Heart left ventricle (tissue), 16 donors: ENCODE results near the gene LRRC27. TPM values are rescaled to one million over a fixed set of nuclear protein-coding genes. Genes with fewer than 3 reads are reported as not detected.

ENCODE experiments used
- ATAC-seq, 4 donors: fragments of 200-7000 bp; cut with Tn5 transposase; one replicate each; pipeline ENCODE4 v1.9.1; 2020 to 2022; ENCODE audit warnings: moderate library complexity in 4 of 4, mild to moderate bottlenecking in 3 of 4, moderate number of reproducible peaks in 1 of 4
- DNase-seq, 5 donors: peaks; one replicate each; pipeline ENCODE4 v3.0.0-alpha.2; 2020
- H3K27ac ChIP-seq, 12 donors: fragments of 200-600 bp; sonication (generic) in 4 of 12; one replicate each; pipeline versions ENCODE4 v1.5.0 to v1.8.0; 2016 to 2022; ENCODE audit warnings: mild to moderate bottlenecking in 2 of 12
- H3K27me3 ChIP-seq, 9 donors: fragments of 200-600 bp; sonication (generic) in 2 of 9; one replicate each; pipeline versions ENCODE4 v1.5.1 to v1.8.0; 2016 to 2022; ENCODE audit warnings: mild to moderate bottlenecking in 3 of 9
- H3K36me3 ChIP-seq, 9 donors: fragments of 200-600 bp; sonication (generic) in 2 of 9; one replicate each; pipeline versions ENCODE4 v1.5.0 to v1.8.0; 2018 to 2022; ENCODE audit warnings: mild to moderate bottlenecking in 2 of 9
- H3K4me1 ChIP-seq, 12 donors: fragments of 200-600 bp; sonication (generic) in 4 of 12; one replicate each; pipeline versions ENCODE4 v1.5.0 to v1.8.0; 2016 to 2022; ENCODE audit warnings: mild to moderate bottlenecking in 3 of 12
- H3K4me3 ChIP-seq, 12 donors: fragments of 200-600 bp; sonication (generic) in 4 of 12; one replicate each; pipeline versions ENCODE4 v1.5.0 to v1.8.0; 2017 to 2022; ENCODE audit warnings: mild to moderate bottlenecking in 9 of 12, moderate library complexity in 4 of 12
- H3K9me3 ChIP-seq, 12 donors: fragments of 200-600 bp; sonication (generic) in 4 of 12; one replicate each; pipeline versions ENCODE4 v1.5.0 to v1.8.0; 2016 to 2022; ENCODE audit warnings: mild to moderate bottlenecking in 1 of 12
- POLR2A ChIP-seq, 2 donors: fragments of 450-650 bp; IDR thresholded peaks; one replicate each; pipeline ENCODE4 v1.6.1; 2017; ENCODE audit warnings: antibody characterized with exemption in 2 of 2, mild to moderate bottlenecking in 2 of 2, moderate library complexity in 2 of 2
- WGBS, 4 donors: extraction: QIAGEN DNeasy Blood & Tissue Kit in 2 of 4; methylation state at CpG; one replicate each; pipeline versions ENCODE4 v1.1.5 to v1.1.7; 2013 to 2018; 5-methylcytosine and 5-hydroxymethylcytosine counted together
- intact Hi-C, 10 donors: fragments of 100-400 bp; cut with DNase I; formaldehyde crosslinking; loops; one replicate each; pipeline versions ENCODE4 v1.11.1 to v1.14.2; 2022
- polyA plus RNA-seq, 2 donors: library from polyadenylated mRNA; stranded (reverse); fragments of 200-250 nt; gene quantifications; one replicate each; pipeline ENCODE4 v1.2.3, GENCODE V29; 2013
- total RNA-seq, 9 donors: library from RNA; depleted of rRNA in 2 of 9; stranded (reverse); fragments of >200 nt in 2 of 9; fragmentation: NEBNext Ultra II Directional in 3 of 9; extraction: Animal tissue kit (Norgen Biotek cat#: 25700) in 3 of 9; gene quantifications; one replicate each; pipeline versions ENCODE4 v1.1.0 to v1.2.4, GENCODE V29; 2016 to 2023
- TF ChIP-seq, protein P1 (sequence below), 12 donors: fragments of 200-600 bp; sonication (generic) in 4 of 12; IDR thresholded peaks; one replicate each; pipeline versions ENCODE4 v1.5.0 to v1.8.0; 2018 to 2022; ENCODE audit warnings: antibody characterized with exemption in 12 of 12, mild to moderate bottlenecking in 5 of 12
- donor health status: ischemic (EF 13 %, LVEDD 7.1; RV severe dilation, severe dysfunction).
- donor health status: healthy with polysubstance abuse.
- donor health status: DM: no; HTN: yes; CAD: no.
- donor health status: DM: no; HTN: no; CAD: no.
- donor health status: ischemic (EF 25% LVEDD 6.9; RV normal size, moderate dysfunction).
- donor health status: ischemic (EF 25% LVEDD 5.7; RV mildly dilated, moderate dysfunction).
- donor health status: healthy.
- donor health status: DM: yes; HTN: yes; CAD: no.
- donor health status: ischemic (EF 35%, LVEDD 5.7; RV mildly dilated, moderate dysfunction).
- donor health status: nonischemic (EF 11% LVEDD 7.7; RV severe dilation, severe dysfunction).
- donor health status: DM: yes; HTN: yes; CAD: no.
- donor health status: PGD.
- donor health status: ischemic (EF 29% LVEDD 5.4; RV normal size, mild dysfunction).
- donor health status: nonischemic (EF 23%, LVEDD 6.1; RV moderate dilation, normal function).

The LRRC27 gene
- total and polyA plus RNA-seq, 11 donors, result 2.6 to 8.9 (median 5.1) TPM

DNA sequence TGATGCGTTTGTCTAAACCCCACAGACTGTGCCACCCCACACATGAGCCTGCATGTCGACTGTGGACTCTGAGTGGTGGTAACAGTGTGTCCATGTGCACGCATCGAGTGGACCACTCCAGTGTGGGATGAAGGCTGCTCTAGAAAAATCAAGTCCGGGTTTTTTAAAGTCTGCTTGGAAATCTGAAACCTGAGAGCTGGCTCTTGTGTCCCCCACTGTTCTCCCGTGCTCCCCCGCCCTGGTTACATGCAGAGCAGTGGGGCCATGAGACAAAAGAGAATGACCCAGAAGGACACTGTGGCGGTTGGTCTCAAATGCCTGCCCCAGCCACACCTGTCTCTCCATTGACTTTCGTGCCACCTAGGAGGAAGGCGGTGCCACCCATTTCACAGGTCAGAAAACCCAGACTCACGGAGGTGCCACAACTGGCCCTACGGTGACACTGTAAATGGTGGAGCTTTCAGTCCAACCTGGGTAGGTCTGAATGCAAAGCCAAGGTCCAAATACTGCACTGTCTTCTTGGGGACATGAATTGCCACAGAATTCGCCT is 37.7 kb downstream of the LRRC27 start:
- Histone ChIP-seq H3K27me3 (no peaks in the 10 kb centered on the region), H3K36me3 (peaks cover 0 to 25% (median 18%) of the 10 kb centered on the region in 9 donors), H3K4me1 (no peaks in the 10 kb centered on the region), H3K4me3 (no peak overlapping the region), H3K27ac (no peak overlapping the region), H3K9me3 (peaks cover 0 to 10% (median 0%) of the 10 kb centered on the region in 12 donors)
- TF ChIP-seq POLR2A (IDR thresholded peaks at IDR 0.05), result no peak
- TF ChIP-seq, protein P1, sequence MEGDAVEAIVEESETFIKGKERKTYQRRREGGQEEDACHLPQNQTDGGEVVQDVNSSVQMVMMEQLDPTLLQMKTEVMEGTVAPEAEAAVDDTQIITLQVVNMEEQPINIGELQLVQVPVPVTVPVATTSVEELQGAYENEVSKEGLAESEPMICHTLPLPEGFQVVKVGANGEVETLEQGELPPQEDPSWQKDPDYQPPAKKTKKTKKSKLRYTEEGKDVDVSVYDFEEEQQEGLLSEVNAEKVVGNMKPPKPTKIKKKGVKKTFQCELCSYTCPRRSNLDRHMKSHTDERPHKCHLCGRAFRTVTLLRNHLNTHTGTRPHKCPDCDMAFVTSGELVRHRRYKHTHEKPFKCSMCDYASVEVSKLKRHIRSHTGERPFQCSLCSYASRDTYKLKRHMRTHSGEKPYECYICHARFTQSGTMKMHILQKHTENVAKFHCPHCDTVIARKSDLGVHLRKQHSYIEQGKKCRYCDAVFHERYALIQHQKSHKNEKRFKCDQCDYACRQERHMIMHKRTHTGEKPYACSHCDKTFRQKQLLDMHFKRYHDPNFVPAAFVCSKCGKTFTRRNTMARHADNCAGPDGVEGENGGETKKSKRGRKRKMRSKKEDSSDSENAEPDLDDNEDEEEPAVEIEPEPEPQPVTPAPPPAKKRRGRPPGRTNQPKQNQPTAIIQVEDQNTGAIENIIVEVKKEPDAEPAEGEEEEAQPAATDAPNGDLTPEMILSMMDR (IDR thresholded peaks at IDR 0.05), result no peak
- intact Hi-C loops, result no loop called here
- peak in 1 of 5 donors; percentile 47 for DNase-seq
- 90 to 96% (median 93%) methylated on average over 12 to 13 of the region's 13 CpGs for WGBS, 4 donors
- no peak for ATAC-seq

DNA sequence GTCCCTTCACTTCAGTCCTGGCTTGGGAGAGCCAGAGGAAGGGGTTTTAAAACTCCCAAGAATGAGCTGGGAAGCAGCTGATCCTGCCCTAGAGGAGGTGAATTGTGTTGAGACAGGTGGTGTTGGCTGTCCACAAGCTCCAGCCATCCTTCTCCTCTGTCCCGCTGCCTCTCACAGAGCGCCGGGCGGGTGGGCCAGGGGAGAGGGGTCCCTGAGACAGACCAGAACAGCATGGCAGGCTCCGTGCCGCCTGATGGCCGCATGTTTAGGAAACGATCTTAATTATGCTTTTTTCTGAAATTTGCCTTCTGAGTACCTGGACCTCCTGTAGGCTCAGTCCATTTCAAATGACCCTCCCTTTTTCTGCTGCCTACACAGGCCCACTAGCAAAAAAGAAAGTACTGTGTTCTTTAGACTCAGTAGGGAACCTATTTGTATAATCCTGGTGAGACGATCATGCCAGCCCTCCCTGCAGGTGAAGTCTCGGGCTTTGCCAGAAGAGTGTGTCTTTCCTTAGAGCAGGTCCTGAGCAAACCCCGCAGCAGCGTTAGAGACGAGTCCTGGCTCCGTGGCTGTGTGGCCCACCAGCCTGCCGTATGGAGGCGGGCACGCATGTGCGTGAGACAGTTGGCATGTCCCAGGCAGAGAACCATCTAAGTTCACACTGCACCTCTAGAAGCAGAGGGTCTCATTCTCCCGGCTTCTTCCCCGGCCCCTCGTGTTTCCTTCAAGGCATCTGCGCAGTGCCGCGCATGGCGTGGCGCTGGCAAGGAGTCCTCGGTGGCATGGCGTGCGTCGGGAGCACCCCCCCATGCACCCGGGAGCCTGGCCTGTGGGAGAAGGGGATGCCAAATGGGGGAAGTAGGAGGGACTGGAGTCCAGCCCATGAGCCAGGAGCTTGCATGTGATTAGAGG is 38.7 kb downstream of the LRRC27 start:
- DNase-seq (peak in 2 of 5 donors; percentile 10 to 44), ATAC-seq (no peak)
- H3K27me3 ChIP-seq, result no peaks in the 10 kb centered on the region
- H3K27ac ChIP-seq, result no peak overlapping the region
- 95 to 97% (median 96%) methylated on average over 29 to 31 of the region's 31 CpGs for WGBS, 4 donors
- TF ChIP-seq, protein P1 (IDR thresholded peaks at IDR 0.05), result no peak
- TF ChIP-seq POLR2A (IDR thresholded peaks at IDR 0.05), result no peak
- H3K4me1 ChIP-seq, result peaks cover 0 to 6% (median 0%) of the 10 kb centered on the region in 12 donors
- H3K9me3 ChIP-seq, result peaks cover 0 to 10% (median 0%) of the 10 kb centered on the region in 12 donors
- intact Hi-C loops, result no loop called here
- H3K4me3 ChIP-seq, result no peak overlapping the region
- H3K36me3 ChIP-seq, result peaks cover 0 to 24% (median 14%) of the 10 kb centered on the region in 9 donors

DNA sequence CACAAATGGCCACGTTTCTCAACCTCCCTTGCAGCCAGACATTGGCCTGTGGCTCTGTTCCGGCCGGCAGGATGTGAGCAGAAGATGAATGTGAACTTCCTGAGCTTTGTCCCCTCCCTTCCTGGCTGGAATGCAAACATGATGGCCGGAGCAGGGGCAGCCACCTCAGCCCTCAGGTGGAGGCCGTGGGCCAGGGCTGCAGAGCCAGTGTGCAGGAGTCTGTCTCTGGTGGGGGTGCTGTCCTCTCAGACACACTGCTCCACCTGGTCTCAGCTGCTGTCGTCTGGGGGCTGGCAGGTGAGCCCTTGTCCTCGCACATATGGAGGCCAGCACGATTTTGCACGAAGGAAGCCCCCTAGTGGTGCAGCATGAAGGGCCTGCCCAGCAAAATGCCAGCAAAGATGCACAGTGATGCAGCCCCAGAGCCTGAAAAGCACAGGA is 39.7 kb downstream of the LRRC27 start:
- no peak overlapping the region for H3K4me3 ChIP-seq
- H3K27me3 ChIP-seq, result no peaks in the 10 kb centered on the region
- 75 to 84% (median 78%) methylated on average over 5 to 9 of the region's 9 CpGs for WGBS, 4 donors
- peaks cover 0 to 15% (median 4%) of the 10 kb centered on the region in 9 donors for H3K36me3 ChIP-seq
- TF ChIP-seq POLR2A (IDR thresholded peaks at IDR 0.05), result no peak
- TF ChIP-seq, protein P1 (IDR thresholded peaks at IDR 0.05), result peak in 2 of 12 donors; percentile 8 to 21
- intact Hi-C loops, result no loop called here
- H3K27ac ChIP-seq, result no peak overlapping the region
- H3K4me1 ChIP-seq, result peaks cover 0 to 16% (median 0%) of the 10 kb centered on the region in 12 donors
- ATAC-seq, result no peak
- peak in 2 of 5 donors; percentile 7 to 40 for DNase-seq
- H3K9me3 ChIP-seq, result peaks cover 0 to 10% (median 0%) of the 10 kb centered on the region in 12 donors

DNA sequence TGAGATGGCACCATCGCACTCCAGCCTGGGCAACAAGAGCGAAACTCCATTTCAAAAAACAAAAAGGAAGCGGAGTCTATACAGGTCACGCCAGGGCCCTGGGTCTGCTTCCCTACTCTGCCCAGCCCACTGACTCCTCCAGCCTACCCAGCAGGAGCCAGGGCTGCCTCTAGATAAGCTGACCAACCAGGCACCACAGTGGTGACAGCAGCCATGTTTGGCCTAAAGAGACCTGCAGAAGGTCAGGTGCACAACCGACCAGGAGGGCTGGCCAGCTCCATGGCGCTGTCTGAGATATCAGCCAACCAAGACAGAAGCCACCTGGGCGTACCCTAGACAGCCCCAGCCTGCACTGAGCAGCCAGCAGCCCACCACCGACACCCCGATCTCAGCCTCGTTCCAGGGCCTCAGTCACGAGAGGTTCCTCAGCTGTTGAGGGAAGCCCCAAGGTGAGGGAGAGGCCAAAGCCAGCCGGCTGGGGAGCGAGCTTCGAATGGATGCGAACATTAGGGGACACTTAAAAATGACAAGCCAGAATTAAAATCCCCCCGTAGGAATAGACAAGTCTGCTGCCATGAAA is 40.6 kb downstream of the LRRC27 start:
- DNase-seq (peak in 1 of 5 donors; percentile 45), ATAC-seq (no peak)
- TF ChIP-seq POLR2A (IDR thresholded peaks at IDR 0.05), result no peak
- TF ChIP-seq, protein P1 (IDR thresholded peaks at IDR 0.05), result no peak
- Histone ChIP-seq H3K4me3 (no peak overlapping the region), H3K27me3 (no peaks in the 10 kb centered on the region), H3K9me3 (peaks cover 0 to 9% (median 0%) of the 10 kb centered on the region in 12 donors), H3K36me3 (peaks cover 0 to 6% (median 0%) of the 10 kb centered on the region in 9 donors), H3K4me1 (peaks cover 0 to 16% (median 0%) of the 10 kb centered on the region in 12 donors), H3K27ac (no peak overlapping the region)
- 87 to 92% (median 89%) methylated on average over 15 to 16 of the region's 16 CpGs for WGBS, 4 donors
- intact Hi-C loops, result no loop called here
